ENCODE measurements around the gene SFTPD.
"Not testable (repeated sequence)": the region's sequence is repeated elsewhere in the genome, so short reads cannot be mapped to it uniquely, and the experiment has no call there.

The SFTPD gene

DNA sequence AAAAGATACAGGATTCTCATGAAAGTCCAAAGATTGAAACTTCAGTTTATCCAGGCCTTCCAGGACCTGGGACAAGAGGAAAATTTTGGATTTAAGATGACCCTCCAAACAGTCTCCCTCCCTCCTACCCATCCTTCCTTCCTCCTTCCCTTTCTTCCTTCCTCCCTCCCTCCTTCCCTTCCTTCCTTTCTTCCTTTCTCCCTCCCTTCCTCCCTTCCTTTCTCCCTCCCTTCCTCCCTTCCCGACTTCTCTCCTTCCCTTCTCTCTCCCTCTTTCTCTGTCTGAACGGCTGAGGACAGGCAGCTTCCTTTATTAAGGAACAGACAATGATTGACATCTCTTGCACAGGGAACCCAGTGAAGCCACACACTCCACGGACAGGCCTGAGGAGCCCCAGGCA, 23.3 kb downstream of the SFTPD start:
- DNase-seq (ENCODE audit: low spot score), result no peak

DNA sequence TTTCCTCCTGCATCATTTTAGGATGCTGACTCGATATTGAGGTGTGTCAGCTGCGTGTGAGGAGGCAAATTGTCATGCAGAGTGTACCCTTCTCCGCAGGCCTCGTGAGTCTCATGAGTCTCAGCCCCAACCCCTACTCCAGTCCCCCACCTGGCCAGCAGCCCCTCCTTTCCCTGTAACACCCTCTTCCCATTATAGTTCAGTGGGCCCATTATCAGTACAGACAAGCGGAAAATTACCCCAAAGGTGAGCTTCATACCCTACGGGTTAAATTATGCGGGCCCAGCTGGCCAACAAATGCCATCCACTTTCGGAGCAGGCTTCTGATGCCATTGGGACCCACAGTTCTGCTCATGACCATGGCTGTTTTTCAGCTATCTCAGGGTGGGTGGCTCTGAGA, 25.2 kb downstream of the SFTPD start:
- DNase-seq (ENCODE audit: low spot score), result no peak

DNA sequence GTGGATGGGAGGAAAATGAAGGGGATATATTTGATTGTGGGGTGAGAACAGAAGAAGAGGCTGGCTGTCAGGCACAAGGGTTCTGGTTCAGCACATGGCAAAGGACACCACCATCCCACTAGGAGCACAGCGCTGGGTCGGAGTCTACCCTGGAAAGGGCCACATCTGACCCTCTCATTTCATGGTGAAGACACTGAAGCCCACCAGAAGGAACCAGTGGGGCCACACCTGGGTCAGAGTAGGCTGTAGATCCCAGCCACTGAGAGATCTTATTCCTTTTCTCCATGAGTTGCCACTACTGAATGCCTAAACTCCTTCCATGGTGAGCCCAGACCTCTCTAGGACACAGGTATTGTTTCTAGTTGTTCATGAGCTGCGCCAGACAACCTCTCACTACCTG, 25.8 kb downstream of the SFTPD start:
- no peak for DNase-seq (ENCODE audit: low spot score)

DNA sequence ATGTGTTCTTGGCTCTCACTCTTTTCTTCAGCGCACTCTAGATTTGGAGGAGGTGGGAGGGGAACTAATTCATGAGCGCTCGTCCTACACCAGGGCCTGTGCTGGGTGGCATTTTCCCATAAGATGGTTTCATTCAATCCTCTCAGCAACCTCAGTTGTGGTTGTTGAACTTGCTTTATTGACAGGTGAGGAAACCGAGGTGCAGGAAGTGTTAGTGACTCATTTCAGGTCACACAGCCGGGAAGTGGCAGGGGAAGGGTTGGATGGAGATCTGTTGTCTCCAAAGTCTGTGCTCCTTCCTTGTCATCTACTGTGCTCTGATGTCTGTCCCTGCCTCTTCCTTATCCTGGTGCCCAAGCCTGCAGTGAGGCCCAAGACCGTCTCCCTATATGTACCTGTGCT, 26.9 kb downstream of the SFTPD start:
- DNase-seq (ENCODE audit: low spot score), result not testable (repeated sequence)

DNA sequence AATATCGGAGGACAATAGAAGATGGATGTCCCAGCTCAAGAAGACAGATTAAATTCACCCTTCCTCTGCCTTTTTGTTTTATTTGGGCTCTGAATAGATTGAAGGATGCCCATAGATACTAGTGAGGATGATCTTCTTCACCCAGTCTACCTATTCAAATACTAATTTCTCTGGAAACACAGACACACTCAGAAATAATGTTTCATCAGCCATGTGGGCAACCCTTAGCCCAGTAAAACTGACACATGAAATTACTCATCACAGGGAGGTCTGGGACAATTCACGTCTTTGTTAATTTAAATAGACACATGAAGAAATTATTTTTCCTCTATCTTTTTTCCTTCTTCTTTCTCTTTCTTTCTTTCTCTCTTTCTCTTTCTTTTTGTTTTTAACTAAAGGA, 33.1 kb downstream of the SFTPD start:
- not testable (repeated sequence) for DNase-seq (ENCODE audit: low spot score)

DNA sequence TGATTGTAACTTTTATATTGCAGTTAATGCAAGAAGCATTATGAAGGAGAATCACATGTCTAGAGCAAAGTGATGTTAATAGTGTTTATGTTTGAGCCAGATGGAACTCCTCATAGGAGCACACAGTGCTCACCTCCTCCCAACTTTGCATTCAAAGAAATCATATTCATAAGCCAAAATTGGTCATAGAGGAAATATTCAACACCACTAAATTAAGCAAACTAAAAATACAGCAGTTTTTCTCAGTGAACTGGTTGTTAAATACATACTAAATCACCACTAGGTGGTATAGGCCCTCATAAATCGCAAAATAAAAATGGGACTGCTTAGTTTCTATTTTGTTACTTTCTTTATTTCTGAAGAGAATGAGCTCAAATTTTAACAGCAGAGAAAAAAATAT, 34.4 kb downstream of the SFTPD start:
- not testable (repeated sequence) for DNase-seq (ENCODE audit: low spot score)

DNA sequence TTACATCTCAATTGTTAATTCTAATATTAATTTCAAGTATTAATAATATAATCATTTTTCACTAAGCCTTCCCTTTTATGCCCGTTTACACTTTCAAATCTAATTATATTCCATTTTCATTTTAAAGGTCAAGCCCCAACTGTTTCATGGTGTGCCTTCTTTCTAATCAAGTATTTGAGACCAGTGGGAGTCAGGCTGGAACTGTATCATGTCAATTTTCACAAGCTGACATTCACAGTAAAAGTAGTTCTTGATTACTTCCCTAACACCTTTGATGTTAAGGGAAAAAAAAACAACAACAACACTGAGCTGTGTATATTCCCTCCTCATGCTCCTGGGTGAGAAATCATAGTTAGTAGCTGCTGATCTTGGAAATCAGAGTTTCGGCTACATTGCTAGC, 38.1 kb downstream of the SFTPD start:
- DNase-seq (ENCODE audit: low spot score), result no peak

DNA sequence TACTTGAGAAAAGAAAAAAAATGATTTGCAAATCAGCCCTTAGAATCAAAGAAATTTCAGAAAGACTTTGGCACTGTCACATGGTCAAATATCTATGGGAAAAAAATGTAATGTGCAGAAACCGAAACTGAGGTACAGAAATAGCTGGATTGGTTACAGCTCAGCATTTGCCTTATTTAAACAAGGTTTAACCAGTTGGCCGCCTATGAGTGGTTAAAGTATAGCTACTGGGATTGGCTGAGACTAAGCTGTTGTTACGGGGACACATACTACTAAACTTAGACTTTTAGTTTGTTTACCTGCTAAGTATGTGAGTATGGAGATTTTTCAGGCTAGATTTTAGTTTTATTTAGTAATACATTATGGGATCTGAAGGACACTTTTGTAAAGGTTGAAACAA, 38.6 kb downstream of the SFTPD start:
- DNase-seq (ENCODE audit: low spot score), result no peak

DNA sequence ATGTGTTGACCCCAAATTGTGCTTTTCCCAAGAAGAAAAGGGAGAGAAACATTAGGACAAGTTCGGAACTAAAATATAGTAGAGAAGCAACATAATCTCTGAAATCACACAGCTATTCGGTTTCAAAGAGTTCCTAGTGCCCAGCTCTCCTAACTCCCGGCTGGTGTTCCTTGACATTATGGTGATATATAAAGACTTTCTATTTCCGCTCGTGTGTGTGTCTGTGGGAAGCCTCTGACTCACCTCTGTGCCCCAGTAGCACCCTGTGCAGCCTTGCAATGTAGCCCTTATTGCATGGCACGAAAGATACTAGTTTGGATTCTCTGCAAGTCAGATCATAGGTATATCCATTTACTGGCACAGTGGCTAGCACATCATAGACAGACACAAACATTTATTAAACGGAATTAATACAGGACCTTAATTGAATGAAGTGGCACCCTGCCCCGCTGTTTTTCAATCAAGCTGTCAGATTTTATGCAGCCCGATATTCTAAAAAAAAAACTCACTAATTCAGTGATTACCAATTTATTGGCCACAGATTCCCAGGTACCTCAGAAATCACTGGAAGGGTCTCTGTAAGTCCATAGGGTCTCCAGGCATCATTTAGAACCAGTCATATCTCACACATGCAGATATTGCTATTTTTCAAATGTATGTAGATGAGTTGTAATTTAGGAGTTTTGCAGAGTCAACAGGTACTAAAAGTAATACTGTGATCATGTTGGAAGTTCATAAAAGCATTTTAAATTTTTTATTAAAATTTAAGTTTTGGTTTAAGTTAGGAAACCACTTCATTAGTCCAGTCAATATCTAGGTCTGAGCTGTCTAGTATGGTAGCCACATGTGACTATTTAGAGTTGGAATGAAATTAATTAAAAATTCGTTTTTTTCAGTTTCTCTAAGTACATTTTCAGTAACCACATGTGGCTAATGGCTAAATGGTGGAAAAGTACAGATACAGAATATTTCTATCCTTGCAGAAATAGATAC, 43.3 kb downstream of the SFTPD start:
- no peak for DNase-seq (ENCODE audit: low spot score)

DNA sequence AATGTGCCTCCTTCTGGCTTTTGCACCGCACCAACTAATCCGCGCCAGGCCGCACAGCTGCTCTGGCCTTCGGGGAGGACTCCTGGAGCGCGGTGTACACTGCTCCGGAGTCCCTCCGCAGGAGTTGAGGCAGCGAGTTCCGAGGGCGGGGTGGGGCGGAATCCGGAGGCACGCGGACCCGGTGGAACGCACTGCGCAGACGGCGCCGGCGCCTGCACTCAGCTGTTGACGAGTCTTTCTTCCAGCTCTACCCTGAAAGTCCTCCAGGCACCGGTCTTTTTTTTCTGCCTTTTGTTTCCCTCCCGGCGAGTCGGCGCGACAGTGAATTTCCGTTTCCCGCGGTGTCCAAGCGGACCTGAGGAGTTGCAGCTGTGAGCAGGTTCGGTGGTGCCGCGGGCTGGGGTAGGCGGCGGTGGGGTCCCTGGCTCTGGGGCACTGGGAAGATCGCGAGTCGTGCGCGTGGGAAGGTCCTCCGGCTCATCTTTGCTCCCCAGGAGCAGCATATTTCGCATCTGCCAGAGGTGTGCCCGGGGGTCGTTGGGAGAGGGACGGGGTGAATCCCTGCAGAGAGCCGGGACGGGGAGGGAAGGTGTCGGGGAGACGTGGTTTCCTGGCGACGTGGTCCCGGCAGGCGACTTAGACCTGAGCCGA, 44.1 kb downstream of the SFTPD start:
- DNase-seq (ENCODE audit: low spot score), result no peak

DNA sequence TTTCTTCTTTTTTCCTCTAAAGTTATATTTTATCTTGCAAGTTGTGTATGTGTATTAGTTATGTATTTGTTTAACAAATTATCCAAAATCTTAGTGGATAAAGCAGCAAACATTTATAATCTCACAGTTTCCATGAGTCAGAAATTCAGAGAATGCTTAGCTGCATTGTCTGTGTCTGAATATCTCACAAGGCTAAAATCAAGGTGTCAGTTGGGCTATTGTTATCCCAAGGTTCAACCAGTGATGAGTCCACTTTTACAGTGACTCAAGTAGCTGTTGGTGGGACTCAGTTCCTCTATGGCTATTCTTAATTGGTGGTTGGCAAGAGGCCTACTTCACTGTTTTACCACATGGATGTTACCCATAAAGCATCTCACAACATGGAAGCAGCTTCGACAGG, 47.3 kb downstream of the SFTPD start:
- not testable (repeated sequence) for DNase-seq (ENCODE audit: low spot score)

DNA sequence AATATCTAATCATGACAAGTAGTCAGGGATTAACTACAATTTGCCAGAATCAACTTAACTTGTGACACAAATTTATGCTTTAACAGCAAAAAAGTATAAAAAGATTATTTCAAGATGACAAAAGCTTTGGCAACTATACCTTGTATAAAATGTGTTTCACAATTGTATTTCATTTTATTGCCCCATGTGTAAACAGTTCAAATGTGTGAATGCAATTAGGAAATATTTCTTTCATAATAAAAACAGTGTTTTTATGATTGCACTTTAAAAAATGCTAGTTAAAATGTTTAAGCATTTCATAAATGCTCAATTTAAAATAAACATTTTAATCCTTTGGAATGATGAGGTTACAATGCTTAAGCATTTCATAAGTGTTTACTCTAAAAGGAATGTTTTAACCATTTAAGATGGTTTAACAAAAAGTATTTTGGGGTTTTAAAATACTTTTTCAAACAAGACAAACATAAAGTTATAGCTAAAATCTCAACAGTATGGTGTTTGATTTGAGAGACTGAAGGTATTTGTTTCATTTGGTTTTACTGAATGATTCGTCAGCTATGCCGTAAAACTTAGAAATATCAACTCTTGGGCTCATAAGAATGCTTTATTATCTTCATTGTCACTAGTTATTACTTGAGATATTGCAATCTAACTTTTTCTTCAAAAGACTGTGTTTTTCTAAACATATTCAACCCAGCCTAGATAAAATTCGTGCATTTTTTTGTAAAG, 50.1 kb downstream of the SFTPD start:
- DNase-seq (ENCODE audit: low spot score), result no peak

DNA sequence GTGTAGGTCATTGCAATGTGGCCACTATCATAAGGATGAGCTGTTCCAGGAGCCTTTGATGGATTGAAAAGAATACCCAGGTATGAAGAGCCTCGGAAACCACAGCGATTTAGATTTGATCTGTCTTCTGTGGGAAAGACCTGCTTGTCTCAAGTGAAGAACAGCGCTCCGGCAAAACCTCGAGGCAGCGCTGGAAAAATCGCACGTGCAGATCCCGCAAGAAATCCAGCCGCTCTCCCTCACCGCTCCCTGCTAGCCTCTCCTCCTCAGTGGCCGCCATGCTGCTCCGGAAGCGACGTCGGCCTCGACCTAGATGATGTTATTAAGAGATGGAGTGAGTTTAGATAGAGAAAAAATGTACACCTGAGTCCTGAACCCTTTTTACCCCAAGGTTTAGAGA, 56.0 kb downstream of the SFTPD start:
- not testable (repeated sequence) for DNase-seq (ENCODE audit: low spot score)

DNA sequence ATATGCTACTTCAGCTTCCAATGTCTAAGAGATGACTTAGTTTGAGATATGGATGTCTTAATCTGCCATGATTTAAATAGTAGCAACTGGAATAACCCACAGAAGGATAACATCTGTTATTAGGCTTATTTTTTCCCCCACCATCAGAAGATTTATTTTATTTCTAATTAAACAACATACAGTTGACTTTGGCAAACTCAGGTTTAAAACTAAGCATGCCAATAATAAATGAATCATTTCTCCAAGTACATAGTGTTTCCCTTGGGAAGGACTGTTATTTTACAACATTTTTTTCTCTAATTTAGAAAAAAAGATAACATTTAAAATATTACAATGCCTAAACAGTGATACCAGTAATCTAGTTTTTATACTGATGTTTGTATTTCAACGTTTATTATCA, 58.4 kb downstream of the SFTPD start:
- DNase-seq (ENCODE audit: low spot score), result no peak

DNA sequence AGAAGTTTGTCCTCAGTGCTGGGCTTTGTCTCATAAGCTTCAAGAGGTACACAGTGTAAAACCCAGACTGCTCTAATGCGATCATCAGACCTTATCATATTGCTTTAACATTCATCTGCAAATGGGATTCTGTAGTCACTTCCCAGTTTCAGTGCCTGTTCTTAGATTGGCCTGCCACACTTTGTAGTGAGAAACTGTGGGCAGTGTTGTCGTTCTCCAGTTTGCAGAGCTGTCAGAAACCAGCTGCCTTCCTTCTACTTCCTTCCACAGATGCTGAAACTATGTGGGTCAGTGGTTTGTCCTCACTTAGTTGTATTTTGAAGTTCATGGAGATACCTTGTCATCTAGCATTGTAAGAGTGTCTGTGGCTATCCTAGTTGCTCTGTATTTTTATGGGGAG, 59.9 kb downstream of the SFTPD start:
- not testable (repeated sequence) for DNase-seq (ENCODE audit: low spot score)
